ENCODE results near the gene XAGE1B. TPM values are rescaled to one million over a fixed set of nuclear protein-coding genes. Genes with fewer than 3 reads are reported as not detected.

Gene XAGE1B
- total RNA-seq, 1 donor from 2014 or later = not detected

Other genes starting within 250 kb of the XAGE1B start
- not detected for gene XAGE2, start 148.0 kb downstream of the XAGE1B start, total RNA-seq
- not detected for gene XAGE1A, start 21.3 kb downstream of the XAGE1B start, total RNA-seq
- not detected for gene SSX7, start 137.8 kb upstream of the XAGE1B start, total RNA-seq
- not detected for gene SSX2, start 190.1 kb upstream of the XAGE1B start, total RNA-seq
- gene SSX2B, start 234.2 kb upstream of the XAGE1B start, total RNA-seq = 0.23 TPM

Measured in left lobe of liver (tissue), 1 donor.